CD8-positive, alpha-beta memory T cell (primary cell): ENCODE measurements around the gene SMIM24. TPM values are rescaled to one million over a fixed set of nuclear protein-coding genes. Genes with fewer than 3 reads are reported as not detected.
"Not testable (repeated sequence)": the region's sequence is repeated elsewhere in the genome, so short reads cannot be mapped to it uniquely, and the experiment has no call there.

ENCODE experiments used
- CTCF ChIA-PET: fragments of 350-600 bp; sonication (Branson Sonifier 250); formaldehyde crosslinking; loops from one replicate; lab custom pipeline; 2021; ENCODE audit warnings: antibody characterized with exemption; lab: Charles Lee
- POLR2A ChIA-PET: fragments of 350-600 bp; sonication (Branson Sonifier 250); formaldehyde crosslinking; loops from one replicate; lab custom pipeline; 2021; ENCODE audit warnings: antibody characterized with exemption; lab: Charles Lee
- DNase-seq, 5 donors: peaks; one replicate each; pipeline versions ENCODE4 v3.0.0 to v3.0.0-alpha.2; 2020 to 2022; ENCODE audit warnings: mixed read lengths in 1 of 5
- H3K27ac ChIP-seq: one replicate; pipeline ENCODE4 v1.7.0; 2013; ENCODE audit warnings: low read depth, mild to moderate bottlenecking, low read length, moderate library complexity
- H3K27me3 ChIP-seq: 2 replicates; pipeline ENCODE4 v1.7.0; 2013; ENCODE audit warnings: low read length, mild to moderate bottlenecking; ENCODE audit not compliant: insufficient read depth, poor library complexity, severe bottlenecking
- H3K36me3 ChIP-seq: 2 replicates; pipeline ENCODE4 v1.7.0; 2013; ENCODE audit warnings: mild to moderate bottlenecking, low read length, moderate library complexity; ENCODE audit not compliant: insufficient read depth
- H3K4me1 ChIP-seq: 2 replicates; pipeline ENCODE4 v1.7.0; 2013; ENCODE audit warnings: mild to moderate bottlenecking, low read length, moderate library complexity; ENCODE audit not compliant: insufficient read depth
- H3K4me3 ChIP-seq: 2 replicates; pipeline ENCODE4 v1.7.0; 2013; ENCODE audit warnings: mild to moderate bottlenecking, low read length
- H3K9me3 ChIP-seq: 2 replicates; pipeline ENCODE4 v1.7.0; 2013; ENCODE audit warnings: mild to moderate bottlenecking, low read length
- H3K27ac Mint-ChIP-seq, 8 donors: one replicate each; pipeline ENCODE4 v1.8.0; 2020 to 2021; ENCODE audit warnings: mixed read lengths in 8 of 8, mild to moderate bottlenecking in 6 of 8, inconsistent platforms in 3 of 8, moderate library complexity in 3 of 8
- H3K27me3 Mint-ChIP-seq, 2 donors: one replicate each; pipeline ENCODE4 v1.8.0; 2020 to 2021; ENCODE audit warnings: mixed read lengths in 2 of 2, mild to moderate bottlenecking in 1 of 2, moderate library complexity in 1 of 2
- H3K36me3 Mint-ChIP-seq, 3 donors: one replicate each; pipeline ENCODE4 v1.8.0; 2020 to 2021; ENCODE audit warnings: mixed read lengths in 3 of 3, inconsistent platforms in 1 of 3, mild to moderate bottlenecking in 1 of 3
- H3K4me1 Mint-ChIP-seq, 3 donors: one replicate each; pipeline ENCODE4 v1.8.0; 2020 to 2021; ENCODE audit warnings: mixed read lengths in 3 of 3, inconsistent platforms in 1 of 3, mild to moderate bottlenecking in 1 of 3
- H3K4me3 Mint-ChIP-seq, 7 donors: one replicate each; pipeline ENCODE4 v1.8.0; 2020 to 2021; ENCODE audit warnings: mixed read lengths in 7 of 7, mild to moderate bottlenecking in 6 of 7, moderate library complexity in 4 of 7, inconsistent platforms in 2 of 7
- H3K9me3 Mint-ChIP-seq, 5 donors: one replicate each; pipeline ENCODE4 v1.8.0; 2020 to 2022; ENCODE audit warnings: mixed read lengths in 5 of 5, mild to moderate bottlenecking in 3 of 5, moderate library complexity in 2 of 5, inconsistent platforms in 1 of 5
- polyA plus RNA-seq: library from polyadenylated mRNA; unstranded; fragments of 300-500 nt; fragmentation: Illumina TruSeq; gene quantifications from one replicate; pipeline ENCODE4 v1.2.3, GENCODE V29; 2021
- total RNA-seq, 2 experiments: library from RNA; stranded (reverse); gene quantifications; one replicate each; pipeline ENCODE4 v1.2.3, GENCODE V29; 2021

Gene SMIM24
- total and polyA plus RNA-seq, 3 experiments from 2014 or later = 0.66 TPM; not detected in 2

GRCh38 chr19:3433313-3433712 is 47.0 kb downstream of the SMIM24 start:
- no peak overlapping the region for H3K27ac ChIP-seq
- H3K4me3 ChIP-seq = no peak overlapping the region
- no peaks in the 10 kb centered on the region for H3K27me3 ChIP-seq
- POLR2A ChIA-PET = no interaction called here
- DNase-seq = no peak
- peaks cover 0 to 17% (median 2%) of the 10 kb centered on the region in 3 donors for H3K36me3 Mint-ChIP-seq
- peaks cover 12% of the 10 kb centered on the region for H3K4me1 ChIP-seq
- CTCF ChIA-PET = interaction anchor here (7.8 kb wide), 1 partner anchor 105 kb away, joined by 88 read pairs; no protein-coding TSS in a partner anchor
- H3K36me3 ChIP-seq = no peaks in the 10 kb centered on the region
- no peak overlapping the region for H3K27ac Mint-ChIP-seq
- H3K4me3 Mint-ChIP-seq = peak overlapping the region in 1 of 7 donors; percentile 95
- H3K4me1 Mint-ChIP-seq = peaks cover 14 to 17% (median 16%) of the 10 kb centered on the region in 3 donors
- H3K27me3 Mint-ChIP-seq = no peaks in the 10 kb centered on the region
- no peaks in the 10 kb centered on the region for H3K9me3 ChIP-seq
- H3K9me3 Mint-ChIP-seq = no peaks in the 10 kb centered on the region

DNA sequence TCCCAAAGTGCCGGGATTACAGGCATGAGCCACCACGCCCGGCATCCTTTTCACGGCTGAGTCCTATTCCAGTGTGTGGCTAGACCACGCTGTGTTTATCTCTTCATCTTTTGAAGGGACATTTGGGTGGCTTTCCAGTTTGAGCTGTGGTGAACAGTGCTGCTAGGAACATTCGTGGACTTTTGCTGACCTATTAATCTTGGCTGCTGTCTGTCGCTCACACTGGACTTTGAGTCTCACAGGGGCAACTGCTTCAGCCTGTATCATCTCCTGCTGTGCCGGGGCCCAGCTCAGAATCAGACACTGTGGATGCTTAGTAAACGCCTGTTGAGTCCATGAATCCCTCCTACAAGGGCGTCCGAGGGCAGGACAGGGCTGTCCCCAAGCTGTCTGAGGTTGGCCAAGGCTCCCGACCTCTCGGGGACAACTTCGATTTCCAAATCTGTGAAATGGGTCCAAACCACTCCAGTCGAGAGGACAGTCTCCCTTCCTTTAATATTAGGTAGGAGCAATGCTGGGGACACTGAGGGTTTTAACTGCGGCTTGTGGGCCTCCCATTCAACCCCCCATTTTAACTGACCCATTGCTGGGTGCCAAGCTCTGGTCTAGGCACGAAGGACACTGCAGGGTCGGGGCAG is 48.4 kb downstream of the SMIM24 start:
- Histone ChIP-seq H3K27me3 (no peaks in the 10 kb centered on the region), H3K36me3 (no peaks in the 10 kb centered on the region), H3K4me1 (peaks cover 12% of the 10 kb centered on the region), H3K27ac (no peak overlapping the region), H3K4me3 (no peak overlapping the region), H3K9me3 (no peaks in the 10 kb centered on the region)
- Mint-ChIP-seq H3K36me3 (peaks cover 0 to 16% (median 2%) of the 10 kb centered on the region in 3 donors), H3K4me1 (peaks cover 14 to 17% (median 14%) of the 10 kb centered on the region in 3 donors), H3K27ac (peak overlapping the region in 3 of 8 donors; percentile 12 to 84 (median 69)), H3K9me3 (no peaks in the 10 kb centered on the region), H3K4me3 (no peak overlapping the region), H3K27me3 (no peaks in the 10 kb centered on the region)
- ChIA-PET CTCF (interaction anchor here (0.7 to 7.8 kb wide), 5 partner anchors 11 to 955 kb away, joined by 3 to 88 read pairs (median 3); no protein-coding TSS in a partner anchor), POLR2A (interaction anchor here (0.6 to 0.7 kb wide), 2 partner anchors 96 to 1823 kb away, joined by 3 to 6 read pairs; no protein-coding TSS in a partner anchor)
- no peak for DNase-seq

DNA sequence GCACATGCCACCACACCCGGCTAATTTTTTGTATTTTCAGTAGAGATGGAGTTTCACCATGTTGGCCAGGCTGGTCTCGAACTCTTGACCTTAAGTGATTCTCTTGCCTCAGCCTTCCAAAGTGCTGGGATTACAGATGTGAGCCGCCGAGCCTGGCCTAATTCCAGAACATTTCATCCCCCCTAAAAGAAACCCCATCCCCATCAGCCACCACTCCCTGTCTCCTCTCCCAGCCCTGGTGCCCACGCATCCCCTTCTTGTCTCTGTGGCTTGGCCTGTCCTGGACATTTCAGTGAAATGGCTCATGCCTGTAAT is 50.0 kb downstream of the SMIM24 start:
- H3K27me3 Mint-ChIP-seq, H3K4me1 ChIP-seq, H3K27ac Mint-ChIP-seq, H3K27me3 ChIP-seq, H3K4me3 Mint-ChIP-seq, DNase-seq, H3K9me3 Mint-ChIP-seq, H3K27ac ChIP-seq, H3K9me3 ChIP-seq, H3K36me3 ChIP-seq, H3K4me3 ChIP-seq: not testable (repeated sequence)
- CTCF ChIA-PET = interaction anchor here (0.7 to 7.8 kb wide), 13 partner anchors 8 to 126 kb away, joined by 3 to 88 read pairs (median 5); no protein-coding TSS in a partner anchor
- POLR2A ChIA-PET = interaction anchor here (0.8 kb wide), 1 partner anchor 526 kb away, joined by 5 read pairs; no protein-coding TSS in a partner anchor
- Mint-ChIP-seq H3K4me1 (peaks cover 10 to 12% (median 10%) of the 10 kb centered on the region in 3 donors), H3K36me3 (peaks cover 0 to 21% (median 2%) of the 10 kb centered on the region in 3 donors)

DNA sequence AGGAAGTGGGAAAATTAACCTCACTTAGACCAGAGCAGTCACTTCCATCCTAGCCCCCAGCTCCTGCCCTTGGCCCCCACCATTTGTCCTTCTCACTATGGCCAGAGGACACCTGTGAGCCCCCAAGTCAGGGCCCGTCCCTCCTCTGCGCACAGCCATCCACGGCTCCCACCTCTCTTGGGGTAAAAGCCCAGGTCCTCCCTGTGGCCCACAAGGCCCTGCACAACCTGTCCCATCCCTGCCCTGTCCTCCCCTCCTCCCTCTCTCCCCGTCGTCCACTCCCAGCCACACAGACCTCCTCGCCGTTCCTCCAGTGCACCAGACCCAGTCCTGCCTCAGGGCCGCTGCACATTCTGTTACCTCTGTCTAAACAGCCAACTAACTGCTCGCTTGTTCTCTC is 53.9 kb downstream of the SMIM24 start:
- Mint-ChIP-seq H3K4me1 (no peaks in the 10 kb centered on the region), H3K9me3 (no peaks in the 10 kb centered on the region), H3K27me3 (no peaks in the 10 kb centered on the region), H3K36me3 (peaks cover 0 to 15% (median 0%) of the 10 kb centered on the region in 3 donors), H3K27ac (peak overlapping the region in 1 of 8 donors; percentile 50), H3K4me3 (no peak overlapping the region)
- DNase-seq = no peak
- POLR2A ChIA-PET = no interaction called here
- Histone ChIP-seq H3K27me3 (no peaks in the 10 kb centered on the region), H3K9me3 (no peaks in the 10 kb centered on the region), H3K27ac (no peak overlapping the region), H3K4me3 (no peak overlapping the region), H3K36me3 (no peaks in the 10 kb centered on the region), H3K4me1 (no peaks in the 10 kb centered on the region)
- CTCF ChIA-PET = interaction anchor here (0.7 to 1.2 kb wide), 2 partner anchors 13 to 54 kb away, joined by 3 read pairs; no protein-coding TSS in a partner anchor

Other genes starting within 250 kb of the SMIM24 start
- gene NFIC, start 113.9 kb downstream of the SMIM24 start, total RNA-seq = 10 to 100 TPM; 16.1 to 19.4 TPM
- gene NFIC, start 113.9 kb downstream of the SMIM24 start, polyA plus RNA-seq = 17.8 TPM
- not detected for gene SMIM44, start 2.9 kb upstream of the SMIM24 start, total RNA-seq
- not detected for gene SMIM44, start 2.9 kb upstream of the SMIM24 start, polyA plus RNA-seq
- 10 to 100 TPM; 21.3 to 21.4 TPM for gene DOHH, start 20.1 kb upstream of the SMIM24 start, total RNA-seq
- gene DOHH, start 20.1 kb upstream of the SMIM24 start, polyA plus RNA-seq = 14.0 TPM
- 10 to 100 TPM; 36.7 to 36.9 TPM for gene FZR1, start 25.8 kb upstream of the SMIM24 start, total RNA-seq
- gene FZR1, start 25.8 kb upstream of the SMIM24 start, polyA plus RNA-seq = 14.4 TPM
- gene TEKTIP1, start 58.6 kb upstream of the SMIM24 start, total RNA-seq = 1 to 10 TPM; 1.0 to 1.2 TPM
- gene TEKTIP1, start 58.6 kb upstream of the SMIM24 start, polyA plus RNA-seq = 0.38 TPM
- gene MFSD12, start 77.1 kb upstream of the SMIM24 start, total RNA-seq = 100 to 1,000 TPM; 114 to 119 TPM
- 48.9 TPM for gene MFSD12, start 77.1 kb upstream of the SMIM24 start, polyA plus RNA-seq
- gene HMG20B, start 92.4 kb upstream of the SMIM24 start, total RNA-seq = 10 to 100 TPM; 44.0 to 50.6 TPM
- gene HMG20B, start 92.4 kb upstream of the SMIM24 start, polyA plus RNA-seq = 54.2 TPM
- gene GIPC3, start 105.0 kb upstream of the SMIM24 start, total RNA-seq = under 1 TPM; 0.33 to 0.46 TPM
- 1.8 TPM for gene GIPC3, start 105.0 kb upstream of the SMIM24 start, polyA plus RNA-seq
- gene TBXA2R, start 126.3 kb upstream of the SMIM24 start, total RNA-seq = 1 to 10 TPM; 1.5 to 2.4 TPM
- 7.6 TPM for gene TBXA2R, start 126.3 kb upstream of the SMIM24 start, polyA plus RNA-seq
- gene CACTIN, start 146.3 kb upstream of the SMIM24 start, total RNA-seq = 10 to 100 TPM; 37.2 to 39.5 TPM
- 16.8 TPM for gene CACTIN, start 146.3 kb upstream of the SMIM24 start, polyA plus RNA-seq
- 10 to 100 TPM; 26.9 to 27.6 TPM for gene PIP5K1C, start 219.9 kb upstream of the SMIM24 start, total RNA-seq
- 16.0 TPM for gene PIP5K1C, start 219.9 kb upstream of the SMIM24 start, polyA plus RNA-seq
- 1 to 10 TPM; 1.5 to 1.7 TPM for gene TJP3, start 227.9 kb upstream of the SMIM24 start, total RNA-seq
- gene TJP3, start 227.9 kb upstream of the SMIM24 start, polyA plus RNA-seq = 16.2 TPM